T-helper 1 cell treated with Interleukin-12 subunit alpha and Interleukin-12 subunit beta and Interleukin-4 antibody, amounts not matched to agents 30 ng/mL and 1 ng/mL, for 36 hours (primary cell): ENCODE results near the gene PHLPP1. TPM values are rescaled to one million over a fixed set of nuclear protein-coding genes. Genes with fewer than 3 reads are reported as not detected.

ENCODE experiments used
- intact Hi-C: fragments of 100-400 bp; cut with micrococcal nuclease; formaldehyde crosslinking; loops from one replicate; pipeline ENCODE4 v1.15.1; 2024
- total RNA-seq: library from RNA; stranded (reverse); gene quantifications from 2 replicates; pipeline ENCODE4 v1.2.3, GENCODE V29; 2022

Gene PHLPP1
- total RNA-seq, 1 donor from 2014 or later: 8.1 TPM

DNA sequence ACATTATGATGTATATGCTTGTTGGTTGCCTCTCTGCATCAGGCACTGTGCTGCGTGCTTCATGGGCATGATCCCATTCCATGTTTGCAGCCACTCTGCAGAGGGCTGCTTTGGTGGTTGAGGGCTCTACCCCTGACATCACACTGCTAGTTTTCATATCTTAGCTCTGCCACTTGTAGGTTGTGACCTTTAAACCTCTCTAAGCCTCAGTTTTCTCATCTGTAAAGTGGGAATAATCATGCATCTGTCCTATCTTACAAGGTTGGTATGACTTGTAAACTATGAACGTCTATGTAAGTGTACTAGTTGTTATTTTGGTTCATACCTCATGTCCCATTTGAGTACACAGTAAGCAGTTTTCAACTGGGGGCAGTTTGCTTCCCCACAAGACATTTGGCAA lies 260.4 kb downstream of the PHLPP1 start:
- intact Hi-C loops: no loop called here

DNA sequence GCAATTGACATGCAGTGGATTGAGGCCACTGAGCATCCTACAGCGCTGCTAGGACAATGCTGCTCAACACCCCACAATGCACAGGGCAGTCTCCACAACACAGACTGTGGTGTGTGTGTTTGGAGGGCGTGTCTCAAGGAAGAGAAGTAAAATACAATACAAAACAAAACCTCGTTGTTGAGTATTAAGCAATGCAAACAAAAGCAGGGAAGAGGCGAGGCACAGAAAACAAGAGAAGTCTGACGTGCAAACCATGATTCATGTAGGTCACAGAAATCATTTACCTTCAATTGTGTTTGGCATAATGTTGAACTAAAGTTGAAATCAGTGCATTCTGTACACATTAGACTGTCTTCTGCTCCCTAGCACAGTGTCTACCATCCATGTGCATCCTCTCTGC lies 260.9 kb downstream of the PHLPP1 start:
- intact Hi-C loops: no loop called here

DNA sequence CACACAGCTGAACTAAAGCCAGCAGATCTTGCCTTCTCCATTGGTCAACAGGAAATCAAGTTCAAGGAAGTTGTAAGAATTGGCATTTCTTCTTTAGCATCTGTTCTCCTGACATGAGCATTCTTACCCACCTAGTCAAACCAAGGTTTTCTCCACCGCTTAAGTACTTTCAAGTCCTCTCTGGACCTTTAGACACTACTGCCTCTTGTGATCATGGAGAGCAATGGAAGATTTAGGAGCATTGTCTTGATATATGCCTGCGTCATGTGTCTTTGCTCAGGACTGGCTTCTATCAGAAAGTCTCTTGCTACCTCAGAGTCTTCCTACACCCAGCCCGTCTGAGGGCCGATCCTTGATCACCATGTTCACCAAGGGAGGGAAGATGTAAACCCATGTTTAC lies 262.2 kb downstream of the PHLPP1 start:
- intact Hi-C loops: no loop called here

DNA sequence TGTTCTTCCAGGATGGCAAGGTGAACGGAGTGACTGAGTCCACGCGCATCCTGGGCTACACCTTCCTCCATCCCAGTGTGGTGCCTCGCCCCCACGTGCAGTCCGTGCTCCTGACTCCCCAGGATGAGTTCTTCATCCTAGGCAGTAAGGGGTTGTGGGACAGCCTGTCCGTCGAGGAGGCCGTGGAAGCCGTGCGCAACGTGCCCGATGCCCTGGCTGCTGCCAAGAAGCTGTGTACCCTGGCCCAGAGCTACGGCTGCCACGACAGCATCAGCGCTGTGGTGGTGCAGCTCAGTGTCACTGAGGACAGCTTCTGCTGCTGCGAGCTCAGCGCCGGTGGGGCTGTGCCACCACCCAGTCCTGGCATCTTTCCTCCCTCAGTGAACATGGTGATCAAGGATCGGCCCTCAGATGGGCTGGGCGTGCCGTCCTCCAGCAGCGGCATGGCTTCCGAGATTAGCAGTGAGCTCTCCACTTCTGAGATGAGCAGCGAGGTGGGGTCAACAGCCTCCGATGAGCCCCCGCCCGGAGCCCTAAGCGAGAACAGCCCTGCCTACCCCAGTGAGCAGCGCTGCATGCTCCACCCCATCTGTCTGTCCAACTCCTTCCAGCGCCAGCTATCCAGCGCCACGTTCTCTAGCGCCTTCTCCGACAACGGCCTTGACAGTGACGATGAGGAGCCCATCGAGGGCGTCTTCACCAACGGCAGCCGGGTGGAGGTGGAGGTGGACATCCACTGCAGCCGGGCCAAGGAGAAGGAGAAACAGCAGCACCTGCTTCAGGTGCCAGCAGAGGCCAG lies 263.1 kb downstream of the PHLPP1 start:
- intact Hi-C loops: no loop called here

DNA sequence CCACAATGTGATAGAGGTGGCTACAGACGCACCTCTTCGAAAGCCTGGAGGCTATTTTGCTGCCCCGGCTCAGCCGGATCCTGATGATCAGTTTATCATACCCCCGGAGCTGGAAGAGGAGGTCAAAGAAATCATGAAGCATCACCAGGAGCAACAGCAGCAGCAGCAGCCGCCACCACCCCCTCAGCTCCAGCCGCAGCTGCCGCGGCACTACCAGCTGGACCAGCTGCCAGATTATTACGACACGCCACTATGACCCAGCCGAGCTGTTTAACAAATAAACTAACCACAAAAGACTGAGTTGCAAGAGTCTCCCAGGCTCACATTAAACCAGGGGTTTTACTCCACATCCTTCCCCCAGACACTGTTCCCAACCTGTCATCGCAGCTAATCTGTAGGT lies 263.8 kb downstream of the PHLPP1 start:
- intact Hi-C loops: no loop called here

DNA sequence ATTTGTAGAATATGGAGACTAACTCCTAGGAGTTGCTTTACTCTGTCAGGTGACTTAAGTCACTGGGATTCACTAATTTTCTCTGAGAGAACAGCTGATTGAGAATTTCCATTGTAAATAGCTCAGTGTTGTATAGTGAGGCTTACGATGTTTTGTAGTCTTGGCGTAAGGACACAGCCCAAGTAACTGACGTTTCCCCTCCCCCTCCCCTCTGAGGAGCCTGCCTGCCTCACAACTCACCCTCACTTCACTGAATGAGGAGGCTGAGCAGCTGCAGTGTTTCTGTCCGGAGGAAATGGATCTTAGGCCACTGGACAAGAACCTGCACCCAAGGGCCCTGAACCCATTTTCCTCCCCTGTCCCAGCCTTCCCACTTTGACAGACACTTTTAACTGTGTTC lies 264.6 kb downstream of the PHLPP1 start:
- intact Hi-C loops: no loop called here

DNA sequence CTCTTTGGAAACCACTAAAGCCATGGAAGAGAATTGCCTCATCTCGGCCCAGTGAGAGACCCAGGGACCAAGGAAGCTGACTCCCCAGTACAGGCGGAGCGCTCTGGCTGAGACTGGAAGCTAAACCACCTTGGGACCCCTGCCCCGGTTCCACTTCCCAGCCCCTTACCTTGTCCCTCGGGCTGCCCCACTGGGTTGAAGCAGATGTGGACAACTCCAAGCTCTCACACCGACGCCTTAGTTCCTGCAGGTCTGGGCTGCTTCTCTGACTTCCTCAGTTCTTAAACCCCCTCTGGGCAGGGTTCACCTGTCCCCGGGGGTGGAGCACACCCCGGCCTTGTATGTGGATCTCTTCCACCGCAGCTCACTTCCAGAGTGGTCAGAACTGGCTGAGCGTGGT lies 266.2 kb downstream of the PHLPP1 start:
- intact Hi-C loops: no loop called here

DNA sequence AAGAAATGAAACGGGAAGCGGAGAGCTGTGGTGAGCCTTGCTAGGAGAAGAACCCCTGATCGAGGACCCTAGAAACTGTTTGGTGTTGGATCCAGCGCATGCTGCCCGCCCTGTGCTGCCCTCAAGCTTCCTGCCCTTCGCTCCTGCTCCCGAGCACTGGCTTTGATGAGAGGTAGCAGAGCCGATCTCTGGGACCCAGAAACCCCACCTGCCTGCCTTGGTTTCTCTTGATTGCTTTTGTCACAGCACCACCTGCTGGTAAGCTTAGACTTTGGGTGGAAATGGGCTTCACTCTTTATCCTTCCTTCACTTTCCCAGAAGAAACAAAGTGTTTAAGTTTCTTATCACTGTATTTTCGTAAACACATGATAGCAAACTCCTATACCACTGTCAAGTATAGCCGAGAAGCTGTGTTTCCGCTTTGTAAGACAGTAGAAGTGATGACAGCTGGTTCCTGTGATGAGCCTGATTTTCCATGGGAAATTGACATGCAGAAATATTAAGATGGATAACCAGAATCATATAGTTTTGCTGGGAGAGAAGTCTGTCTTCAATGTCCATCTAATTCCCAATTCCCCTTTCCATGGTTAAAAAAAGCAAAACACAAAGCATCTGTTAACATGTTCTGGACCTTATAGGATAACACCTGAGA lies 267.4 kb downstream of the PHLPP1 start:
- intact Hi-C loops: loop anchor here (1.0 kb wide), 5 partner anchors 267 to 799 kb away; partner anchors contain the start of gene PHLPP1

DNA sequence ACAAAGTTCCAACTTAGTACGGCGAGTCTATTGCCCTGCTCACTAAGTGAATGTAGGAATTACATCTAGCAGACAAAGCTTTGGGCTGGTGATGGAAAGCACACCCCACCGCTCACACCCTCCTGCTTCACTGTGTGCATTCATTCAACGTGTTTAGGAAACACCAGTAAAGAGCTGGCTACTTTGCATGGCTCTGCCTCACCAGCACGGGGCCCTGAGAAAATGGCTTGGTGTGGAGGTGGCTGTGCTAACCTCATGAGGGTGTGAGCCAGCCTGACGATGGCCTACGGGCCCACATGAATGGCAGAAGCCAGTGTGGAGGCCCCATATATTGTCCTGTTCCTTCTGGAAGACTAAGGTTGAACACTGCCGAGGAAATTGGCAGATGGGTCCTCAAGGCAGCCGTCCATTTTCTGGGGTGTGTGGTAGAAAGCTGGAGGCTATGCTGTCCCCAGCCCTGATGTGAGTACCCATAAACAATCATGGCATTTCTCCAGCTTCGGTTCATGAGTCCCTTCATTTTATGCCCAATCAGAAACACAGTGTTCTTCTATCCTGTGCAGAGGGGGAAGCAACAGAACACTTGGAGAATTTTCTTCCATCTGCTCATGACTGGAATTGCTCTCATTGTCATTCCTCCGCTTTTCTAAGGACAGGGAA lies 269.4 kb downstream of the PHLPP1 start:
- intact Hi-C loops: no loop called here

DNA sequence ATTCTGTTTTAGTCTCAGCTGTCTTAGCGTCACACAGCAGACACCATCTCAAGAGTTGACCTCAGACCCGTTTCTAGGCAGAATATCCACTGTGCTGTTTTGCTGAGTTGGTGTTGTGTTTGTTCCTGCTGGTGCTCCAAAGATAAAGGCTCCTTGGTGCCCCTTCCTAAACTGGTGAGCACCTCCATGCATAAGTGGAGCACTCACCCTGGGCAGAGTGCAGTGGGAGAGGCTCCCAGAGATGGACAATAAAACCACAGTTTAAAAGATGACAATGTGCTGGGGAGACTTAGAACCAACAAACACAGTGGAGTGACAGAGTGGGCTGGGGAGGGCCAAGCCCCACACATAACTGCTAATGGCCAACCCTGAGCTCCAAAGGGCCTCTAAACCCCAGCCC lies 271.1 kb downstream of the PHLPP1 start:
- intact Hi-C loops: no loop called here

DNA sequence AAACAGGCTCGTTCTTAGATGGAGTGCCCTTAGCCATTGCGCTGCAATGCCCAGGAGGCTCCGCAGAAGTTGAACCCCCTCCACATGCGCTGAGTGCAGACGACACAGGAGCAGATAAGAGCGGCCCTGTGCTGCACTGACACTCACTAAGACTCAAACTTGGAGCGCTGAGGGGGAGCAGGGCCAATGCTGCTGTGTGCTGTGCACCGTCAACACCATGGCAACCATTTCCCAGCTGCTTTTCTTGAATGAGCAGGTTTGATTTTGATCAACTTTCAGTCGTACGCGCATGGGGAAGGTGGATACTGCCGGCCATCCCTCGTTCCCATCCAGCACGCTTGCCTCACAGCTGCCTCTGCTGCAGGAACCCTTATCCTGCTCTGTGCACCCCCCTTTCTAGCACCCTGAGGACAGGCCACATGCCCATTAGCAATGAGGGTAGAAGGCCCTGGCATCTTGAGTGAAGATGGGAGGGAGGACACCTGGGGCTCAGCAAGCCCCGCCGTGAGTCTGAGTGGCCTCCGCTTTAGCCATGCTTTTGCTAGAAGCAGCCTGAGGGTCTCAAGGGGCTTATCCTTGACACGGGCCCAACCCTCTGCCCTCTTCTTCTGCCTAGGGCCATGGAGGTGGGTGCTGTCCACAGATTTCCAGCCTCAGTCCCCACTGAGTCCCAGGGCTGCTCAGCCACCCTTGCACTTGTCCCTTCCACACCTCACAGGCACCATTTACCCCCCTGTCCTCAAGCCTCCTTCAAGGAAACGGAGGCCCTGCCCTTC lies 271.9 kb downstream of the PHLPP1 start:
- intact Hi-C loops: no loop called here

DNA sequence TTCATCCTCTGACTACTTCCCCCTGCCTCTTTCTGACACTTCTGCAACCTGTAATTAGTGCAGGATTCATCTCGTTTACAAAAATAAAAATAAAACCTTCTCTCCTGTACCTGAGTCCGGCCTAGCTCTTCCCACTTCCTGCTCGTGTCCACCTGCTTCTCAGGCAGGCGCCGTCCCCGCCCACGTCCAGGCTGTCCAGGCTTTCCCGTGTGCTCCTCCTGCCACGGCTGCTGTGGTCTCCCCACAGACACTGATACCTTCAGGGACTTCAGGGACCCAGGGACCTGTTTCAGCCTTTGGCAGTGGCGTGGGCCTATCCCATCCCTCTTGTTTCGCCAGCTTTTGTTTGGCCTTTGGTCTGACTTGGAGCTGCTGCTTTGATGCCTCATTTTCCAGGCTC lies 272.5 kb downstream of the PHLPP1 start:
- intact Hi-C loops: no loop called here

DNA sequence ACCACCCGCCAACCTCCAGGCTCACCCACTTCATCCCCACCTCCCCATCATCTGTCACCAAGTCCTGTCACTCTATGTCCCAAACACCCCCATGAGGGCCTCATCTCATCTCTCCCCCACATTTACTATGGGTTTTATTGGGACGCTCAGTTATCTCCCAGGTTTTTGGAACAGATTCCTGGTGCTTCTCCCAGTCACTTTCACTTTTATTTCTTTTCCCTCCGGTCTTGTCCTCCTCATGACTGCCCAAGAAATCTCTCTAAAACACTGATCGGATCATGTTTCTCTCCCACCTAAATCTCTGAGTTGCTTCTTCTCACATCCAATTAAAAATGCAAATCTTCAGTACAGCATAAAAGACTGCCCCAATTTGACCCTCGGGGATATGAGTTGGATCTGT lies 273.1 kb downstream of the PHLPP1 start:
- intact Hi-C loops: no loop called here

DNA sequence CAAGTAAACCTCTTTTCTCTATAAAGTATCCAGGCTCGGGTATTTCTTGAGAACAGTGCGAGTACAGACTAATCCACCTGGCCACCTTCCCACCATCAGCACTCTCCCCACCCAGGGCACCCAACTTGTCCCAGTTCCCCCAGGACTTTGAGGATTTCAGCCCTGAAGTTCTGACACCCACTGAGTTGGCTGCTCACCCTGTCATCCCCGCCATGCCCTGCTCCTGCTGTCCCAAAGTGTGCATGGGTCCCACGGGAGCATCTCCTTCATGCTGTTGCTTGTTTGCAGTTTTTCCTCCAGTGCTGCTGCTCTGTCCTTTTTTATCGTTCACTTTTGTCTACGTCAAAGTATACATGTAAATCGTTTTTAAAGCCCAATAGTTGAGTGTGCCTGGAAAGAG lies 273.9 kb downstream of the PHLPP1 start:
- intact Hi-C loops: no loop called here

DNA sequence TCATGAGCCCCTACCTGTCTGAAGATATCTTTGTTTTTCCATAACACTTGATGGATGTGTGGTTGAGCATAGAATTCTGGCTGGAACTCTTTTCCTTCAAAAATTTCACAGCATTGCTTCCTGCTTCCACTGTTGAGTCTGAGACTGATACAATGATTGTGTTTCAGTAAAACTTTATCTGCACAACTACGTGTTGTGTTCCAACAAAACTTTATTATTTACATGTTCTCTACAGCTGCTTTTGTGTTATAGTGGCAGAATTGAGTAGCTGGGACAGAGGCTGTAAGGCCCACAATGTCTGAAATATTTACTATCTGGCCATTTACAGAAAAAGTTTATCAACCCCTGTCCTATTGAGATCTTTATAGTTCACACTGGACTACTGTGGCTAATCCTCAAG lies 275.3 kb downstream of the PHLPP1 start:
- intact Hi-C loops: no loop called here

DNA sequence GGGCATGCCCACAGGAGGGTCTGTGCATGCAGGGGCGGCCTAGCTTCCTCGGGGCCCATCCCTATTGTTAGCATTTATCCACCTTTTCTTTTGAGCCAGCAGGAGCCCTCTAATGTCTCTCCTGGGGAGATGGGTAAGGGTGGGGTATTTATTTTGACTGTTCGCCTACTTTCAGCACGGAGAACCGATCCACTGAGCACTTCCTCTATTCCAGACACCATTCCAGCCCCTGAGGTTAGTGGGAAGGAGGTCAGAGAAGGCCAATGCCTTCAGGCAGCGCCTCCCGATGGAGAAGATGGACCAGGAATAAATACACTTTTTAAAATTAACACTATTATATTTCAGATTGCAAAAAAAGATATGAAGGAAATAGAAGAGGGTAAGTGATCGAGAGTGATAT lies 276.0 kb downstream of the PHLPP1 start:
- intact Hi-C loops: no loop called here

DNA sequence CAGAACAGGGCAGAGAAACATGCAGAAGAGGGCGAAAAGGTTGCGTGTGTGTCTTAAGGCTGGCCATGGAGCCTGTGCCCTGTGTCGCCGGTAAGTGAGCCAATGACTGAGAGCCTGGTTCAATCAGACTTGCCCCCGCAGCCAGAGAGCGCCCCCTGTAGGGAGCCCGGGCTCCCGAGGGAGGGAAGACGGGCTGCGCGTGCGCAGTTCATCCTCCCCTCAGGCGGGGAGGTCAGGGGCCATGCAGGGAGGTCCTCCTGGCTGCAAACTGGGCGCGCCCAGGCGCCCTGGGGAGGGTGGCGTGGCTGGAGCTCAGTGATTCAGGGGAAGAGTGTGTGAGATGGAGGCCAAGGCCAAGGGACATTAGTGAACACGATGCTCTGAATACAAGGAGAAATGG lies 276.6 kb downstream of the PHLPP1 start:
- intact Hi-C loops: no loop called here

DNA sequence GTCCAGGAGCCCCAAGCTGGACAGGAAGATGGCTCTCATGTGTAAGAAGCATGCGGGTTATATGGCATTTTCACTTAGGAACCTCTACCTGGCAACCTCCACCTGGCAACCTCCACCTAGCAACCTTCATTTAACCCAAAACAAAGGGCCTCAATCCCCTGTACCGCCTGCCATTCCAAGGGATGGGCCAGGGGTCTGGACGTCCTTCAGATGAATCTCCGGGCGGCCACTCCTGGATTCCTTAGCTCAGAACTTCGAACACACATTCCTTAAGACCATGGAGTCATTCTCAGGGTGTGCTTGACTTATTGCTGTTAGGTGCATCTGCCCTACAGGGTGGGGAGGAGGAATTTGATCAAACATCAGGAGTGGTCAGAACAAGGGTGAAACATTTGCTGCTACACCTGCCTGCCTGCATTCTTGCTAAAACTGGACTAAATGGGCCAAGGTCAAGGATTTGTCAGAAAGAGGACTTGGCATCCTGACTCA lies 277.6 kb downstream of the PHLPP1 start:
- intact Hi-C loops: no loop called here

DNA sequence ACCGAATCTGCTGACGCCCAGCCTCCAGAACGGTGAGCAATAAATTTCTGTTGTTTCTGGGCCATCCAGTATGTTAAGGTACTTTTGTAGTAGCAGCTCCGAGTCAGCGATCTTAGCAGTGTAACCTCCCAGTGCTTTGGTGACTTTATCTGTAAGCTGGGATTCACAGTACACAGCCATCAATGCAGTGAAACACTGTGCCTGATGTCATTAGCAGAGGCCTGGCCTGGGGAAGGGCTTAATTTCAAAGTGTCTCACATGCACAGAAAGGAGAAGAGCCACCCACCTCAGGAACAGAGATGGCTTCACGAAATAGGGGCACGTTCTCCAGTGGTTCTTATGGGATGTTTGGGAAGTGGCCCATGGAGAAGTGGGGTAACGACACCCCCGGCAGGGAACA lies 281.2 kb downstream of the PHLPP1 start:
- intact Hi-C loops: no loop called here

DNA sequence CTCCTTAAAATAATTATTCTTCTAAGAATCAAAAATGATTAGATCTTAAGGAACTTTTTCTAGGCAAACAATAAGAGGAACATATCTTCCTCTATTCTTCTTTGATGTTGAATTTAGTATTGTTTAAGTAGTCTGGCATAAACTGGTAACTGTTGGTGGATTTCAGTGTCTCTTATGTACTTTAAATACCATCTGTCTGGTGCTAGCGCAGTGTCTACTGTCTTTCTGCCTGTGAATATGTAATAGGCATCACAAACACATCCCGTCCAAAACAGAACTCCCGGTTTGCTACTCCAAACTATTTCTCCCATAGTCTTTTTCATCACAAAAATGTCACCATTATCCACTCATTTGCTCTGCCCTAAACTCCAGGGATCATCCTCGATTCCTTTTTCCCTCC lies 281.7 kb downstream of the PHLPP1 start:
- intact Hi-C loops: no loop called here

DNA sequence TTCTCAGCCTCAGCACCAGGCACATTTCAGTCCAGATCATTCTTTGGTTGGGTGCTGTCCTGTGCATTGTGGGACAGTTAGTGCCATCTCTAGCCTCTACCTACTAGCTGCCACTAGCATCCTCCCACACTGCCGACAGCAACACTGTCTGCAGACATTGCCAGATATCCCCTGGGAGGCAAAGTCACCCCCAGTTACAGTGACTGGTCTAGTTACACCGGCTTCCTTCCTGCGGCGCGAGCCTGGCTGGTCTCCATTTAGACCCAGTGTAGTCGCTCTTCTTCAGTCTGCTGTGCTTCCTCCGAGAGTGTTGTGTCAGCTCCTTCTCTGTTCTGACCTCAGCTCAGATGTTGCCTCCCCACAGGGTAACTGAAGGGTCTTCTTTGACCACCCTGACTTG lies 283.1 kb downstream of the PHLPP1 start:
- intact Hi-C loops: no loop called here

DNA sequence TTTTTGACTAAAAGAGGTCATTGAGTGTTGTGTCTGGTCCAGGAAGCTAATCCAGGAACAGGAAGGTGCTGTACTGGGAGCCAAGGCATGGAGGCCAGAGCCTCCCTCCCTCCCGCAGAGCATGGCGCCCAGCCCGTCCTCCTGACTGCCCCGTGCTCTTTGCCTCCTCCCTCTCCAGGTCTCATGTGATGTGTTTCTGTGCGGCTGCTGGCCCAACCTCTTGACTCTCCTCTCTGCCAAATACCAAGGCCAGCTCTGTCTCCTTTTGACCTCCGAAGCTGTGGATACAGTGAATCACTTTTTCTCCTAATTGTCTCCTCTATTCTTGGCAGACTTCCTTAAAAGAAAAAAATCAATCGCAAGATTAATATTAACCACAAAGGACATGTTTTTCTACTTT lies 284.1 kb downstream of the PHLPP1 start:
- intact Hi-C loops: no loop called here
